ENCODE results near the gene GFY.

GFY gene

GRCh38 chr19:49439836-49440235, 14.6 kb downstream of the GFY start:
- Histone ChIP-seq H3K79me2 (ENCODE audit: insufficient read depth, low read length) (no peaks in the 10 kb centered on the region), H3K27ac (ENCODE audit: low read depth, low read length, poor library complexity, severe bottlenecking) (no peak overlapping the region), H3K9me2 (ENCODE audit: low read depth, low read length) (no peaks in the 10 kb centered on the region), H3K4me3 (ENCODE audit: low read depth, low read length, poor library complexity, severe bottlenecking) (no peak overlapping the region), H3F3A (ENCODE audit: insufficient read depth, low read length) (peaks cover 6% of the 10 kb centered on the region; the same call in 1 of the 2 replicates), H3K4me1 (ENCODE audit: insufficient read depth, low read length, severe bottlenecking) (peaks cover 11% of the 10 kb centered on the region), H3K27me3 (ENCODE audit: insufficient read depth, low read length) (peaks cover 19% of the 10 kb centered on the region), H3K9me3 (ENCODE audit: low read length) (no peaks in the 10 kb centered on the region), H3K9ac (ENCODE audit: low read length) (no peak overlapping the region), H3K36me3 (ENCODE audit: insufficient read depth, low read length) (no peaks in the 10 kb centered on the region), H2AFZ (ENCODE audit: low read length) (no peak overlapping the region), H4K20me1 (ENCODE audit: insufficient read depth, low read length) (no peaks in the 10 kb centered on the region), H3K4me2 (ENCODE audit: low read length) (no peak overlapping the region)
- TF ChIP-seq, protein P1, sequence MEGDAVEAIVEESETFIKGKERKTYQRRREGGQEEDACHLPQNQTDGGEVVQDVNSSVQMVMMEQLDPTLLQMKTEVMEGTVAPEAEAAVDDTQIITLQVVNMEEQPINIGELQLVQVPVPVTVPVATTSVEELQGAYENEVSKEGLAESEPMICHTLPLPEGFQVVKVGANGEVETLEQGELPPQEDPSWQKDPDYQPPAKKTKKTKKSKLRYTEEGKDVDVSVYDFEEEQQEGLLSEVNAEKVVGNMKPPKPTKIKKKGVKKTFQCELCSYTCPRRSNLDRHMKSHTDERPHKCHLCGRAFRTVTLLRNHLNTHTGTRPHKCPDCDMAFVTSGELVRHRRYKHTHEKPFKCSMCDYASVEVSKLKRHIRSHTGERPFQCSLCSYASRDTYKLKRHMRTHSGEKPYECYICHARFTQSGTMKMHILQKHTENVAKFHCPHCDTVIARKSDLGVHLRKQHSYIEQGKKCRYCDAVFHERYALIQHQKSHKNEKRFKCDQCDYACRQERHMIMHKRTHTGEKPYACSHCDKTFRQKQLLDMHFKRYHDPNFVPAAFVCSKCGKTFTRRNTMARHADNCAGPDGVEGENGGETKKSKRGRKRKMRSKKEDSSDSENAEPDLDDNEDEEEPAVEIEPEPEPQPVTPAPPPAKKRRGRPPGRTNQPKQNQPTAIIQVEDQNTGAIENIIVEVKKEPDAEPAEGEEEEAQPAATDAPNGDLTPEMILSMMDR (IDR thresholded peaks at IDR 0.05; ENCODE audit: low read length) = no peak
- no peak for TF ChIP-seq EZH2 (IDR thresholded peaks at IDR 0.05; ENCODE audit: borderline replicate concordance, low read length)

DNA sequence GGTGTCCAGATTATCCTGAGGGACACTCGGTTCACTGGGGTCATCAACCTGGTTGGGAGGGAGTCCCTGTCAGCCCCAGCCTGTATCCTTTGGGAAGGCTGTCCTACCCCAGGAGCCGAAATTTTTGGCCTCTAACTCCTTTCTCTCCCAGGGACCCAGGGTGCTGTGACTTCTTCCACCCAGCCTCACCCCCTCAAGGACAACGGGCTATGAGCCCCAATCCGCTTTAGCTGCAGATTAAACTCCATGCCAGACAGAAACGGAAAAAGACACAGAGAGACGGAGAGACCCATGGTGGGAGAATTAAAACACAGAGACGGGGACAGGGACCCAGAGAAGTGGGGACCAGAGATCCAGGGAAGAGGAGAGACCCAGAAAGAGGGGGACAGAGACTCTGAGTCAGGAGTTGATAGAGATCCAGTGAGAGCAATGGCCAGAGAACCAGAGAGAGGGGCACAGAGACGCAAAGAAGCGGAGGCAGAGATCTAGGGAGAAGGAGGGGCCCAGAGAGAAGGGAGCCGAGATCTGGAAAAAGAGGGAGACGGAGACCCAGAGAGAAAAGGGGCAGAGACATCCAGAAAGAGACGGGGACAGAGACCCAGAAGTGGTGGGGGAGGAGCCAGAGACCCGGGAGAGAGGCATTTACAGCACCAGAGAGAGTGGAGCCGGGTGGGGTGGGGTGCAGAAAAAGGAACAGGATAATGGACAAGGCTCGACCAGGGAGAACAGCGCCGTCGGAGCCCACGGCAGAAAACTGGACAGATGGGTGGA, 15.4 kb downstream of the GFY start:
- H2AFZ ChIP-seq (ENCODE audit: low read length) = no peak overlapping the region
- no peaks in the 10 kb centered on the region for H3K36me3 ChIP-seq (ENCODE audit: insufficient read depth, low read length)
- peaks cover 6% of the 10 kb centered on the region for H3F3A ChIP-seq (ENCODE audit: insufficient read depth, low read length)
- H3K27ac ChIP-seq (ENCODE audit: low read depth, low read length, poor library complexity, severe bottlenecking) = no peak overlapping the region
- peaks cover 11% of the 10 kb centered on the region for H3K4me1 ChIP-seq (ENCODE audit: insufficient read depth, low read length, severe bottlenecking)
- no peak overlapping the region for H3K4me3 ChIP-seq (ENCODE audit: low read depth, low read length, poor library complexity, severe bottlenecking)
- no peak overlapping the region for H3K9ac ChIP-seq (ENCODE audit: low read length)
- no peaks in the 10 kb centered on the region for H3K9me2 ChIP-seq (ENCODE audit: low read depth, low read length)
- no peaks in the 10 kb centered on the region for H4K20me1 ChIP-seq (ENCODE audit: insufficient read depth, low read length)
- H3K4me2 ChIP-seq (ENCODE audit: low read length) = no peak overlapping the region
- H3K9me3 ChIP-seq (ENCODE audit: low read length) = no peaks in the 10 kb centered on the region
- H3K27me3 ChIP-seq (ENCODE audit: insufficient read depth, low read length) = peaks cover 19% of the 10 kb centered on the region
- TF ChIP-seq EZH2 (IDR thresholded peaks at IDR 0.05; ENCODE audit: borderline replicate concordance, low read length) = no peak
- TF ChIP-seq, protein P1 (IDR thresholded peaks at IDR 0.05; ENCODE audit: low read length) = no peak
- no peaks in the 10 kb centered on the region for H3K79me2 ChIP-seq (ENCODE audit: insufficient read depth, low read length)

GRCh38 chr19:49441210-49441959, 16.2 kb downstream of the GFY start, which contains the start of gene SLC17A7:
Gene SLC17A7 (minus strand): TSS chr19:49441527. CDS start chr19:49441379, 148 bp downstream.
- Histone ChIP-seq H3K27me3 (ENCODE audit: insufficient read depth, low read length) (peaks cover 19% of the 10 kb centered on the region), H3K79me2 (ENCODE audit: insufficient read depth, low read length) (no peaks in the 10 kb centered on the region), H3K9me3 (ENCODE audit: low read length) (no peaks in the 10 kb centered on the region), H3K27ac (ENCODE audit: low read depth, low read length, poor library complexity, severe bottlenecking) (no peak within 1 kb of the TSS), H3K9me2 (ENCODE audit: low read depth, low read length) (no peaks in the 10 kb centered on the region), H3F3A (ENCODE audit: insufficient read depth, low read length) (peaks cover 6% of the 10 kb centered on the region), H3K4me3 (ENCODE audit: low read depth, low read length, poor library complexity, severe bottlenecking) (no peak within 1 kb of the TSS), H4K20me1 (ENCODE audit: insufficient read depth, low read length) (no peaks in the 10 kb centered on the region), H3K4me1 (ENCODE audit: insufficient read depth, low read length, severe bottlenecking) (peaks cover 7% of the 10 kb centered on the region), H3K4me2 (ENCODE audit: low read length) (no peak within 1 kb of the TSS; the same call in 1 of the 2 replicates), H3K36me3 (ENCODE audit: insufficient read depth, low read length) (peaks cover under 1% of the 10 kb centered on the region; the same call in 1 of the 2 replicates), H3K9ac (ENCODE audit: low read length) (no peak within 1 kb of the TSS), H2AFZ (ENCODE audit: low read length) (no peak within 1 kb of the TSS)
- no peak for TF ChIP-seq EZH2 (IDR thresholded peaks at IDR 0.05; ENCODE audit: borderline replicate concordance, low read length)
- TF ChIP-seq, protein P1 (IDR thresholded peaks at IDR 0.05; ENCODE audit: low read length) = no peak
